ENCODE results near the gene PLEKHA7. TPM values are rescaled to one million over a fixed set of nuclear protein-coding genes. Genes with fewer than 3 reads are reported as not detected.

Gene PLEKHA7
- total and polyA plus RNA-seq, 2 of the 13 experiments (the other 11 are each of a cell fraction or from before 2014, with no cell fraction given) = 17.5 to 18.7 TPM

- peaks cover 48% of the 10 kb centered on the region for H3K79me2 ChIP-seq (ENCODE audit: insufficient read depth, low read length)
- CTCF ChIA-PET (ENCODE audit: low intra/inter-chr PET ratio, low total read pairs) = no interaction called here
- POLR2A ChIA-PET = interaction anchor here (1.8 kb wide), 1 partner anchor 8 kb away, joined by 6 read pairs; the partner anchor contains the start of gene C11orf58
- intact Hi-C loops (cut with micrococcal nuclease; ENCODE audit: unreplicated experiment) = no loop called here
- no peak overlapping the region for H3K4me2 ChIP-seq (ENCODE audit: low read depth, low read length)
- in situ Hi-C loops (cut with HindIII; ENCODE audit: extremely low pct_ligation_motif_present, low pct_unique_long_range_greater_than_20kb) = no loop called here
- peaks cover 7 to 61% of the 10 kb centered on the region in 2 experiments for H3K36me3 ChIP-seq (replicated peaks in 1 of 2; ENCODE audit: control insufficient read depth in 1 of 2, insufficient read depth in 2 of 2, low read length in 2 of 2)
- WGBS (ENCODE audit: low lambda C conversion rate) = 83% methylated on average over 2 of the region's 2 CpGs
- no peaks in the 10 kb centered on the region for H3K9me3 ChIP-seq (ENCODE audit: low read length)
- no TSS peak for BruUV-seq (replicated peaks)
- FAIRE-seq (no peak), DNase-seq (ENCODE audit: low spot score) (no peak), ATAC-seq (no peak)
- peaks cover 33% of the 10 kb centered on the region for H3K4me1 ChIP-seq (ENCODE audit: insufficient read depth, low read length)
- no peak for TF ChIP-seq ZNF547 (CRISPR knock-in tag; IDR thresholded peaks at IDR 0.05)
- no peak for TF ChIP-seq ZNF672 (CRISPR knock-in tag; IDR thresholded peaks at IDR 0.05)
- no peak for TF ChIP-seq ZHX2 (IDR thresholded peaks at IDR 0.05; ENCODE audit: low read depth)
- TF ChIP-seq ZHX2 (CRISPR knock-in tag; IDR thresholded peaks at IDR 0.05; ENCODE audit: borderline replicate concordance) = no peak
- TF ChIP-seq MAFG (CRISPR knock-in tag; IDR thresholded peaks at IDR 0.05) = no peak
- no peak overlapping the region for H2AFZ ChIP-seq (ENCODE audit: low read length)
- no peak overlapping the region for H3K9ac ChIP-seq (ENCODE audit: insufficient read depth, low read depth, low read length)
- H3K27ac ChIP-seq (ENCODE audit: extremely low read length, insufficient read depth, low read length) = no peak overlapping the region
- H4K20me1 ChIP-seq (ENCODE audit: insufficient read depth, low read length) = peaks cover 31% of the 10 kb centered on the region
- H3K27me3 ChIP-seq (ENCODE audit: control insufficient read depth in 1 of 2, insufficient read depth in 2 of 2, low read length in 2 of 2) = no peaks in the 10 kb centered on the region
- no peak overlapping the region for H3K4me3 ChIP-seq (replicated peaks in 1 of 3; ENCODE audit: insufficient read depth in 1 of 3, low read depth in 2 of 3, low read length in 3 of 3)
Measured at GRCh38 chr11:16745950-16746605, 268.1 kb downstream of the PLEKHA7 start.
